Stimulated activated CD4-positive, alpha-beta T cell treated with anti-CD3 and anti-CD28 coated beads, Interleukin-1b, Interleukin-23, amount 100 ng/mL, for 1 hour (primary cell): ENCODE data around the gene TEX2.
"Not testable (repeated sequence)": the region's sequence is repeated elsewhere in the genome, so short reads cannot be mapped to it uniquely, and the experiment has no call there.

Experiments
- DNase-seq, 2 donors: peaks; one replicate each; pipeline ENCODE4 v3.0.0-alpha.2; 2020; ENCODE audit warnings: low read depth in 2 of 2

TEX2 gene

GRCh38 chr17:64213995-64214811, 48.9 kb downstream of the TEX2 start:
- no peak for DNase-seq

GRCh38 chr17:64212122-64212521, 50.9 kb downstream of the TEX2 start:
- DNase-seq: no peak

- no peak for DNase-seq
Measured at GRCh38 chr17:64209983-64210382, 53.1 kb downstream of the TEX2 start.

GRCh38 chr17:64209356-64209941, 53.6 kb downstream of the TEX2 start:
- no peak for DNase-seq

- DNase-seq: not testable (repeated sequence)
Measured at GRCh38 chr17:64208656-64209055, 54.4 kb downstream of the TEX2 start.

GRCh38 chr17:64205804-64206203, 57.3 kb downstream of the TEX2 start:
- DNase-seq: no peak

- DNase-seq: no peak
Measured at GRCh38 chr17:64203630-64204029, 59.4 kb downstream of the TEX2 start.

GRCh38 chr17:64202683-64203344, 60.2 kb downstream of the TEX2 start:
- no peak for DNase-seq

GRCh38 chr17:64200080-64201032, 62.7 kb downstream of the TEX2 start:
- DNase-seq: no peak

- no peak for DNase-seq
Measured at GRCh38 chr17:64198331-64199090, 64.5 kb downstream of the TEX2 start.

- no peak for DNase-seq
Measured at GRCh38 chr17:64196601-64197000, 66.5 kb downstream of the TEX2 start.

- no peak for DNase-seq
Measured at GRCh38 chr17:64193561-64193960, 69.5 kb downstream of the TEX2 start.

- no peak for DNase-seq
Measured at GRCh38 chr17:64192589-64192988, 70.5 kb downstream of the TEX2 start.

- no peak for DNase-seq
Measured at GRCh38 chr17:64190472-64190871, 72.6 kb downstream of the TEX2 start.

GRCh38 chr17:64188088-64188487, 75.0 kb downstream of the TEX2 start:
- no peak for DNase-seq

GRCh38 chr17:64187093-64187895, 75.8 kb downstream of the TEX2 start:
- DNase-seq: no peak

- DNase-seq: no peak
Measured at GRCh38 chr17:64186171-64187092, 76.6 kb downstream of the TEX2 start.

- DNase-seq: not testable (repeated sequence)
Measured at GRCh38 chr17:64185557-64185956, 77.5 kb downstream of the TEX2 start.

- DNase-seq: no peak
Measured at GRCh38 chr17:64185101-64185500, 78.0 kb downstream of the TEX2 start.
